Activated T-cell treated with anti-CD3 and anti-CD28 coated beads, Interleukin-2, amount 50 U/mL, for 48 hours (primary cell): ENCODE results near the gene KBTBD2.
"Not testable (repeated sequence)": the region's sequence is repeated elsewhere in the genome, so short reads cannot be mapped to it uniquely, and the experiment has no call there.

ENCODE experiments used
- DNase-seq, 2 experiments: peaks; one replicate each; pipeline ENCODE4 v3.0.0-alpha.2; 2020

The KBTBD2 gene

GRCh38 chr7:32848655-32849054, 42.9 kb downstream of the KBTBD2 start:
- DNase-seq, result not testable (repeated sequence)

GRCh38 chr7:32846630-32847225, 44.8 kb downstream of the KBTBD2 start:
- DNase-seq, result peak; percentile 91 to 93

- DNase-seq, result not testable (repeated sequence)
Measured at GRCh38 chr7:32844748-32845147, 46.8 kb downstream of the KBTBD2 start.

GRCh38 chr7:32843763-32844162, 47.8 kb downstream of the KBTBD2 start:
- not testable (repeated sequence) for DNase-seq

GRCh38 chr7:32839846-32840245, 51.7 kb downstream of the KBTBD2 start:
- not testable (repeated sequence) for DNase-seq

GRCh38 chr7:32828996-32829752, 62.4 kb downstream of the KBTBD2 start:
- peak in 1 of 2 experiments; percentile 21 for DNase-seq
